Prostate gland (tissue), 2 donors: Measurements from ENCODE around the gene ANKK1.

Experiments
- POLR2A ChIP-seq: fragments of 450-650 bp; IDR thresholded peaks from one replicate; pipeline ENCODE4 v1.6.1; 2016; ENCODE audit warnings: antibody characterized with exemption, mild to moderate bottlenecking
- TF ChIP-seq, protein P1 (sequence below), 4 experiments: fragments of 200-600 bp in 2 of 4; fragments of 450-650 bp in 2 of 4; sonication (generic) in 2 of 4; IDR thresholded peaks; 1 replicate in 3 of 4; 2 replicates in 1 of 4; pipeline ENCODE4 v1.5.1; 2016 to 2019; ENCODE audit warnings: antibody characterized with exemption in 4 of 4, mild to moderate bottlenecking in 2 of 4, moderate library complexity in 2 of 4

DNA sequence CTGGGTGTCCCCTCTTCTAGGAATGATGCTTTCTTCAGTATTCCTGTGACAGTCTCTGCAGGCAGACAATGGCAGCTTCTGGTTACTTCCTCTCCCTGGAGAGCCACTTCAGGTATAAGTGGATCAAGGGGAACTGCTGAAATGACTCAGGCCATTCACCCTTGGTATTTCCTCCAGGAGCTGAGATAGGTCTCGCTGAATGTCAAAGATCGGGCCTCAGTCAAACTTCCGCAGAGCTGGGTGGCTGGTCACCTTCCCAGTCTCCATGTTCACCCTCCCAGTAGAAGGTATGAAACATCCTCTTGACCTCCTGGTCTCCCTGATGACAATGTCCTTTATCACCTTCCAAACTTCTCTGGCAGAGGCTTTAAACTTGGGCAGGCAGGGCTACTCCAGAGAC lies 1.8 kb upstream of the ANKK1 start:
- TF ChIP-seq, protein P1, sequence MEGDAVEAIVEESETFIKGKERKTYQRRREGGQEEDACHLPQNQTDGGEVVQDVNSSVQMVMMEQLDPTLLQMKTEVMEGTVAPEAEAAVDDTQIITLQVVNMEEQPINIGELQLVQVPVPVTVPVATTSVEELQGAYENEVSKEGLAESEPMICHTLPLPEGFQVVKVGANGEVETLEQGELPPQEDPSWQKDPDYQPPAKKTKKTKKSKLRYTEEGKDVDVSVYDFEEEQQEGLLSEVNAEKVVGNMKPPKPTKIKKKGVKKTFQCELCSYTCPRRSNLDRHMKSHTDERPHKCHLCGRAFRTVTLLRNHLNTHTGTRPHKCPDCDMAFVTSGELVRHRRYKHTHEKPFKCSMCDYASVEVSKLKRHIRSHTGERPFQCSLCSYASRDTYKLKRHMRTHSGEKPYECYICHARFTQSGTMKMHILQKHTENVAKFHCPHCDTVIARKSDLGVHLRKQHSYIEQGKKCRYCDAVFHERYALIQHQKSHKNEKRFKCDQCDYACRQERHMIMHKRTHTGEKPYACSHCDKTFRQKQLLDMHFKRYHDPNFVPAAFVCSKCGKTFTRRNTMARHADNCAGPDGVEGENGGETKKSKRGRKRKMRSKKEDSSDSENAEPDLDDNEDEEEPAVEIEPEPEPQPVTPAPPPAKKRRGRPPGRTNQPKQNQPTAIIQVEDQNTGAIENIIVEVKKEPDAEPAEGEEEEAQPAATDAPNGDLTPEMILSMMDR (IDR thresholded peaks at IDR 0.05): no peak
- no peak for TF ChIP-seq POLR2A
